H1 (cell line): Measurements from ENCODE around the gene STEAP3. TPM values are rescaled to one million over a fixed set of nuclear protein-coding genes. Genes with fewer than 3 reads are reported as not detected.

Experiments
- CTCF ChIA-PET: fragments of 300-600 bp; sonication (Branson Sonifier 250); formaldehyde crosslinking; loops from one replicate; lab custom pipeline; 2021; ENCODE audit not compliant: partially characterized antibody; lab: Charles Lee
- POLR2A ChIA-PET: fragments of 300-600 bp; sonication (Branson Sonifier 250); formaldehyde crosslinking; loops from one replicate; lab custom pipeline; 2021; ENCODE audit warnings: inconsistent platforms; ENCODE audit not compliant: partially characterized antibody; lab: Charles Lee
- DNase-seq, 2 experiments: peaks; one replicate each; pipeline versions ENCODE4 v3.0.0 to v3.0.0-alpha.2; 2010 to 2022; ENCODE audit warnings: low spot score in 2 of 2, low read depth in 1 of 2, mixed read lengths in 1 of 2
- FAIRE-seq: peaks from 2 replicates; lab custom pipeline; 2011; peaks lifted over from hg19 to GRCh38; lab: Jason Lieb, UNC
- H2AFZ ChIP-seq: 2 replicates; pipeline ENCODE4 v1.8.1; 2012; ENCODE audit warnings: low read length, inconsistent platforms
- H2AK5ac ChIP-seq: 2 replicates; pipeline ENCODE4 v1.6.1; 2013; ENCODE audit warnings: low read depth, low read length
- H2BK120ac ChIP-seq: replicated peaks from 2 replicates; pipeline ENCODE3; 2013; ENCODE audit warnings: low read depth, low read length, inconsistent platforms
- H2BK12ac ChIP-seq: 2 replicates; pipeline ENCODE4 v1.6.1; 2013; ENCODE audit warnings: low read depth, low read length
- H2BK15ac ChIP-seq: 2 replicates; pipeline ENCODE4 v1.6.1; 2013; ENCODE audit warnings: low read length
- H2BK20ac ChIP-seq: 2 replicates; pipeline ENCODE4 v1.6.1; 2013; ENCODE audit warnings: low read length
- H2BK5ac ChIP-seq: 2 replicates; pipeline ENCODE4 v1.6.1; 2013; ENCODE audit warnings: low read depth, low read length
- H3K14ac ChIP-seq: 2 replicates; pipeline ENCODE4 v1.6.1; 2013; ENCODE audit warnings: inconsistent platforms; ENCODE audit not compliant: insufficient read length
- H3K18ac ChIP-seq: 2 replicates; pipeline ENCODE4 v1.6.1; 2013; ENCODE audit warnings: low read length; ENCODE audit errors: extremely low read depth
- H3K23ac ChIP-seq: 2 replicates; pipeline ENCODE4 v1.6.1; 2013; ENCODE audit warnings: inconsistent platforms; ENCODE audit not compliant: insufficient read length
- H3K23me2 ChIP-seq: 2 replicates; pipeline ENCODE4 v1.6.1; 2013; ENCODE audit warnings: low read depth, low read length
- H3K27ac ChIP-seq: 2 replicates; pipeline ENCODE4 v1.6.1; 2011; ENCODE audit warnings: low read depth, low read length, inconsistent platforms
- H3K27me3 ChIP-seq, 4 experiments: replicated peaks in 1 of 4; 1 replicate in 1 of 4; 2 replicates in 3 of 4; pipeline versions ENCODE4 v1.6.1 to v1.8.1; 2011 to 2013; ENCODE audit warnings: low read length in 3 of 4, mild to moderate bottlenecking in 3 of 4, inconsistent platforms in 2 of 4, mixed read lengths in 2 of 4, moderate library complexity in 1 of 4; ENCODE audit not compliant: control insufficient read depth in 3 of 4, insufficient read depth in 3 of 4; ENCODE audit errors: extremely low read depth in 1 of 4
- H3K36me3 ChIP-seq, 4 experiments: 2 replicates each; pipeline versions ENCODE4 v1.6.1 to v1.8.1; 2011 to 2013; ENCODE audit warnings: mild to moderate bottlenecking in 4 of 4, low read length in 3 of 4, moderate library complexity in 2 of 4, control low read depth in 1 of 4, inconsistent platforms in 1 of 4; ENCODE audit not compliant: insufficient read depth in 4 of 4, control insufficient read depth in 2 of 4
- H3K4ac ChIP-seq: replicated peaks from 2 replicates; pipeline ENCODE3; 2013; ENCODE audit warnings: low read length, low read depth, mixed read lengths, inconsistent platforms; ENCODE audit not compliant: insufficient read length
- H3K4me1 ChIP-seq, 4 experiments: replicated peaks in 1 of 4; 1 replicate in 1 of 4; 2 replicates in 3 of 4; pipeline versions ENCODE4 v1.6.1 to v1.8.1; 2011 to 2013; ENCODE audit warnings: low read length in 3 of 4, inconsistent platforms in 2 of 4, mixed read lengths in 1 of 4; ENCODE audit not compliant: insufficient read depth in 4 of 4, control insufficient read depth in 3 of 4
- H3K4me2 ChIP-seq, 2 experiments: 2 replicates each; pipeline versions ENCODE4 v1.6.1 to v1.8.1; 2011 to 2013; ENCODE audit warnings: low read depth in 2 of 2, low read length in 2 of 2, control low read depth in 1 of 2, inconsistent platforms in 1 of 2, mild to moderate bottlenecking in 1 of 2; ENCODE audit not compliant: insufficient read depth in 1 of 2
- H3K4me3 ChIP-seq, 4 experiments: fragments of 200-600, 300-600 bp in 1 of 4; sonication (generic), shearing (Covaris generic), sonication (Bioruptor Twin) in 1 of 4; 2 replicates each; pipeline versions ENCODE4 v1.5.1 to v1.8.1; 2011 to 2016; ENCODE audit warnings: low read length in 4 of 4, low read depth in 3 of 4, control low read depth in 2 of 4, inconsistent platforms in 2 of 4, mild to moderate bottlenecking in 2 of 4, mixed read lengths in 1 of 4, moderate library complexity in 1 of 4; ENCODE audit not compliant: insufficient read depth in 2 of 4; ENCODE audit errors: extremely low read depth in 1 of 4
- H3K56ac ChIP-seq: replicated peaks from 2 replicates; pipeline ENCODE3; 2013; ENCODE audit warnings: low read depth, mild to moderate bottlenecking, mixed read lengths, low read length, inconsistent platforms; ENCODE audit not compliant: insufficient read length
- H3K79me1 ChIP-seq: 2 replicates; pipeline ENCODE4 v1.6.1; 2013; ENCODE audit warnings: low read depth, low read length, control low read depth
- H3K79me2 ChIP-seq, 2 experiments: 2 replicates each; pipeline versions ENCODE4 v1.6.1 to v1.8.1; 2012 to 2013; ENCODE audit warnings: low read length in 2 of 2, mild to moderate bottlenecking in 2 of 2, inconsistent platforms in 1 of 2; ENCODE audit not compliant: insufficient read depth in 2 of 2, control insufficient read depth in 1 of 2
- H3K9ac ChIP-seq, 4 experiments: replicated peaks in 1 of 4; 1 replicate in 1 of 4; 2 replicates in 3 of 4; pipeline versions ENCODE4 v1.6.1 to v1.8.1; 2011 to 2013; ENCODE audit warnings: low read depth in 3 of 4, low read length in 3 of 4, control low read depth in 2 of 4, mild to moderate bottlenecking in 2 of 4, moderate library complexity in 2 of 4, inconsistent platforms in 1 of 4; ENCODE audit errors: extremely low read depth in 1 of 4
- H3K9me3 ChIP-seq, 2 experiments: 2 replicates each; pipeline versions ENCODE4 v1.6.1 to v1.8.1; 2012 to 2013; ENCODE audit warnings: mild to moderate bottlenecking in 2 of 2, moderate library complexity in 2 of 2, control low read depth in 1 of 2, inconsistent platforms in 1 of 2, low read depth in 1 of 2, low read length in 1 of 2, mixed read lengths in 1 of 2; ENCODE audit not compliant: insufficient read depth in 2 of 2
- H4K20me1 ChIP-seq, 2 experiments: replicated peaks in 1 of 2; 2 replicates each; pipeline versions ENCODE3 to v1.8.1; 2011 to 2013; ENCODE audit warnings: inconsistent platforms in 2 of 2, low read length in 2 of 2, mild to moderate bottlenecking in 1 of 2; ENCODE audit not compliant: insufficient read depth in 2 of 2, control insufficient read depth in 1 of 2
- H4K5ac ChIP-seq: 2 replicates; pipeline ENCODE4 v1.6.1; 2013; ENCODE audit warnings: low read length, low read depth, mixed read lengths, inconsistent platforms; ENCODE audit not compliant: insufficient read length
- H4K8ac ChIP-seq: 2 replicates; pipeline ENCODE4 v1.8.0; 2013; ENCODE audit warnings: mild to moderate bottlenecking, moderate library complexity, low read length, inconsistent platforms; ENCODE audit not compliant: insufficient read depth; ENCODE audit errors: extremely low read depth
- H4K91ac ChIP-seq: replicated peaks from 2 replicates; pipeline ENCODE3; 2013; ENCODE audit warnings: low read length, mixed read lengths, inconsistent platforms; ENCODE audit not compliant: insufficient read length
- GTF2F1 ChIP-seq: IDR thresholded peaks from 2 replicates; pipeline ENCODE4 v1.6.1; 2012; ENCODE audit warnings: low read depth, low read length, improper control_type of control experiment, borderline replicate concordance
- WGBS, 2 experiments: shearing (Covaris generic) in 1 of 2; methylation state at CpG; one replicate each; pipeline versions ENCODE4 v1.1.6 to v1.1.7; 2013 to 2015; ENCODE audit warnings: low lambda C conversion rate in 2 of 2, mixed read lengths in 2 of 2, inconsistent platforms in 1 of 2, low coverage in 1 of 2, missing lambda C conversion rate in 1 of 2; ENCODE audit not compliant: insufficient replicate concordance in 2 of 2, insufficient coverage in 1 of 2, insufficient read length in 1 of 2; ENCODE audit errors: extremely low coverage in 1 of 2, missing lambda C conversion rate in 1 of 2; 5-methylcytosine and 5-hydroxymethylcytosine counted together
- polyA plus RNA-seq, 7 experiments: library from polyadenylated mRNA; depleted of rRNA in 3 of 7; stranded (reverse) in 5 of 7; unstranded in 2 of 7; fragments of >200 nt in 5 of 7; fragments of 200-250 nt in 2 of 7; gene quantifications; 1 replicate in 5 of 7; 2 replicates in 1 of 7; 4 replicates in 1 of 7; pipeline versions ENCODE4 v1.2.1 to v1.2.3, GENCODE V29; 2011 to 2013; ENCODE audit warnings: missing spikeins in 2 of 7, mixed read lengths in 2 of 7
- total RNA-seq: library from RNA; stranded (reverse); fragmentation: NEBNext Ultra II Directional; extraction: Animal tissue kit (Norgen Biotek cat#: 25700); gene quantifications from 2 replicates; pipeline ENCODE4 v1.2.1, GENCODE V29; 2021

Gene STEAP3
- total and polyA plus RNA-seq, 2 of the 8 experiments (the other 6 are each of a cell fraction or from before 2014, with no cell fraction given), result 21.7 to 27.9 TPM

GRCh38 chr2:119278946-119279345, 55.3 kb downstream of the STEAP3 start:
- Histone ChIP-seq H3K56ac (no peak overlapping the region), H3K9me3 (no peaks in the 10 kb centered on the region), H4K91ac (no peak overlapping the region), H2BK12ac (no peak overlapping the region), H3K9ac (no peak overlapping the region), H2BK5ac (no peak overlapping the region), H3K23me2 (no peaks in the 10 kb centered on the region), H3K23ac (no peak overlapping the region), H3K4me2 (no peak overlapping the region), H2BK20ac (no peak overlapping the region), H3K4me3 (no peak overlapping the region), H4K20me1 (peaks cover 0 to under 1% of the 10 kb centered on the region in 2 experiments), H2AK5ac (no peak overlapping the region), H3K27me3 (no peaks in the 10 kb centered on the region; a peak in 1 of 7 replicates), H3K4ac (no peak overlapping the region), H3K79me1 (no peaks in the 10 kb centered on the region), H3K4me1 (no peaks in the 10 kb centered on the region; a peak in 1 of 7 replicates), H2BK120ac (no peak overlapping the region), H2AFZ (no peak overlapping the region), H3K79me2 (no peaks in the 10 kb centered on the region), H3K27ac (no peak overlapping the region), H4K8ac (no peak overlapping the region), H4K5ac (no peak overlapping the region), H3K14ac (no peak overlapping the region), H3K18ac (no peak overlapping the region), H2BK15ac (no peak overlapping the region), H3K36me3 (no peaks in the 10 kb centered on the region)
- TF ChIP-seq GTF2F1, result no peak
- no peak for DNase-seq
- FAIRE-seq, result no peak
- ChIA-PET CTCF (interaction anchor here (0.5 to 4.4 kb wide), 6 partner anchors 13 to 431 kb away, joined by 3 to 28 read pairs (median 6); partner anchors contain the start of gene EN1), POLR2A (no interaction called here)
- 90% methylated on average over 6 of the region's 6 CpGs; no CpG with 5 or more reads in 1 of the 2 experiments for WGBS, 2 experiments
